GM18867 (cell line): ENCODE measurements around the gene RAPGEF1.

Experiments
- ATAC-seq: cut with Tn5 transposase; IDR thresholded peaks from one replicate; pipeline ENCODE4 v1.9.1; 2021; ENCODE audit warnings: mild to moderate bottlenecking, moderate library complexity; ENCODE audit not compliant: unreplicated experiment

The RAPGEF1 gene

GRCh38 chr9:131611586-131612315 lies 128.1 kb downstream of the RAPGEF1 start:
- no peak for ATAC-seq

- ATAC-seq = no peak
Observed at GRCh38 chr9:131610231-131610761, 129.6 kb downstream of the RAPGEF1 start.

GRCh38 chr9:131609099-131609830 lies 130.6 kb downstream of the RAPGEF1 start:
- no peak for ATAC-seq

- no peak for ATAC-seq
Observed at GRCh38 chr9:131608493-131609037, 131.3 kb downstream of the RAPGEF1 start.

GRCh38 chr9:131607591-131607990 lies 132.3 kb downstream of the RAPGEF1 start:
- ATAC-seq = no peak

- ATAC-seq = no peak
Observed at GRCh38 chr9:131606896-131607567, 132.8 kb downstream of the RAPGEF1 start.

GRCh38 chr9:131605770-131606590 lies 133.9 kb downstream of the RAPGEF1 start:
- no peak for ATAC-seq

- ATAC-seq = no peak
Observed at GRCh38 chr9:131603711-131604439, 136.0 kb downstream of the RAPGEF1 start.

- no peak for ATAC-seq
Observed at GRCh38 chr9:131603199-131603598, 136.7 kb downstream of the RAPGEF1 start.

- ATAC-seq = no peak
Observed at GRCh38 chr9:131601683-131602181, 138.1 kb downstream of the RAPGEF1 start.

GRCh38 chr9:131598121-131598520 lies 141.8 kb downstream of the RAPGEF1 start:
- no peak for ATAC-seq

GRCh38 chr9:131597246-131597645 lies 142.6 kb downstream of the RAPGEF1 start:
- ATAC-seq = no peak

GRCh38 chr9:131596430-131596743 lies 143.5 kb downstream of the RAPGEF1 start:
- no peak for ATAC-seq

- no peak for ATAC-seq
Observed at GRCh38 chr9:131595696-131596429, 144.0 kb downstream of the RAPGEF1 start.

- no peak for ATAC-seq
Observed at GRCh38 chr9:131594906-131595665, 144.8 kb downstream of the RAPGEF1 start.

GRCh38 chr9:131593936-131594665 lies 145.8 kb downstream of the RAPGEF1 start:
- ATAC-seq = no peak

- no peak for ATAC-seq
Observed at GRCh38 chr9:131593091-131593820, 146.6 kb downstream of the RAPGEF1 start.
